ENCODE measurements around the gene CIRBP.

GRCh38 chr19:1263188-1263587 is 5.9 kb upstream of the CIRBP start:
- no peak for TF ChIP-seq CTCF (conservative IDR thresholded peaks at IDR 0.05; ENCODE audit: low read depth, low read length)
- TF ChIP-seq EZH2 (IDR thresholded peaks at IDR 0.05; ENCODE audit: low read length, unreplicated experiment) = no peak
